Activated CD4-positive, alpha-beta T cell treated with anti-CD3 and anti-CD28 coated beads, Interleukin-2, amount 10 ng/mL, durations not matched to agents 7 days and 5 days (primary cell): ENCODE measurements around the gene CORO2B. TPM values are rescaled to one million over a fixed set of nuclear protein-coding genes. Genes with fewer than 3 reads are reported as not detected.
A peak's percentile ranks its signal among the peaks of the same experiment; 100 is the strongest.

Experiments
- CTCF ChIA-PET: fragments of 350-600 bp; sonication (Branson Sonifier 250); formaldehyde crosslinking; loops from one replicate; lab custom pipeline; 2021; ENCODE audit warnings: antibody characterized with exemption; lab: Charles Lee
- POLR2A ChIA-PET: fragments of 350-600 bp; sonication (Branson Sonifier 250); formaldehyde crosslinking; loops from one replicate; lab custom pipeline; 2021; ENCODE audit warnings: antibody characterized with exemption; lab: Charles Lee
- DNase-seq: peaks from one replicate; pipeline ENCODE4 v3.0.0-alpha.2; 2020
- H3K27ac Mint-ChIP-seq: one replicate; pipeline ENCODE4 v1.8.0; 2021; ENCODE audit warnings: mild to moderate bottlenecking, moderate library complexity, mixed read lengths
- H3K27me3 Mint-ChIP-seq: one replicate; pipeline ENCODE4 v1.8.0; 2021; ENCODE audit warnings: mixed read lengths
- H3K36me3 Mint-ChIP-seq: one replicate; pipeline ENCODE4 v1.8.0; 2021; ENCODE audit warnings: low read depth, mixed read lengths
- H3K4me1 Mint-ChIP-seq: one replicate; pipeline ENCODE4 v1.8.0; 2021; ENCODE audit warnings: mixed read lengths
- H3K4me3 Mint-ChIP-seq: one replicate; pipeline ENCODE4 v1.8.0; 2021; ENCODE audit warnings: mild to moderate bottlenecking, moderate library complexity, mixed read lengths
- H3K9me3 Mint-ChIP-seq: one replicate; pipeline ENCODE4 v1.8.0; 2021; ENCODE audit warnings: mixed read lengths
- total RNA-seq, 2 experiments: library from RNA; stranded (reverse); gene quantifications; one replicate each; pipeline ENCODE4 v1.2.3, GENCODE V29; 2021

Gene CORO2B
- total RNA-seq, 2 experiments from 2014 or later, result not detected

- no peaks in the 10 kb centered on the region for H3K36me3 Mint-ChIP-seq
- peaks cover 3% of the 10 kb centered on the region for H3K4me1 Mint-ChIP-seq
- H3K27me3 Mint-ChIP-seq, result peaks cover 40% of the 10 kb centered on the region
- no peak overlapping the region for H3K4me3 Mint-ChIP-seq
- CTCF ChIA-PET, result interaction anchor here (0.6 kb wide), 2 partner anchors 14 to 265 kb away, joined by 3 to 6 read pairs; no protein-coding TSS in a partner anchor
- no peaks in the 10 kb centered on the region for H3K9me3 Mint-ChIP-seq
- POLR2A ChIA-PET, result no interaction called here
- DNase-seq, result no peak
- no peak overlapping the region for H3K27ac Mint-ChIP-seq
Observed at GRCh38 chr15:68548364-68548763, 30.4 kb upstream of the CORO2B start.

DNA sequence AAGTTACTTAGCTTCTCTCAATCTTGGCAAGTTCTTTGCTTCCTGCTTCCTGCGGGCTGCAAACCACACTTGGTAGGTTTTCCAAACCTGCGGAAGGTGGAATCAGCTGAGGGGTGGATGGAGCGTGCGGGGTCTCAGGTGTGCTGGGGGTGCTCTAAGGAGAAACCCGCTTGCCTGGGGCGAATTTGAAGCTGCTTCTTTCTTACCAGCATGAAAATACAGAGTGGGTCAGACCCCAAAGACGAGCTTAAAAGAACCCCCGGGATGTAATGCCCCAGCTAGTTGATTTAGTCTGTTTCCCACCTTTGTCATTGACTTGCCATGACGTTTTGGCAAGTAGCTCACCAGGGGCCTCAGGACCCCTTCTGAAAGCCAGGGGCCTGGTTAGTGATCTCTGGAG is 28.8 kb upstream of the CORO2B start:
- ChIA-PET POLR2A (no interaction called here), CTCF (interaction anchor here (0.5 to 1.7 kb wide), 11 partner anchors 9 to 783 kb away, joined by 3 to 9 read pairs (median 4); no protein-coding TSS in a partner anchor)
- Mint-ChIP-seq H3K9me3 (no peaks in the 10 kb centered on the region), H3K27me3 (peaks cover 35% of the 10 kb centered on the region), H3K36me3 (no peaks in the 10 kb centered on the region), H3K27ac (no peak overlapping the region), H3K4me1 (peaks cover 3% of the 10 kb centered on the region), H3K4me3 (no peak overlapping the region)
- no peak for DNase-seq

GRCh38 chr15:68550498-68551295 is 28.1 kb upstream of the CORO2B start:
- H3K36me3 Mint-ChIP-seq, result no peaks in the 10 kb centered on the region
- peaks cover 35% of the 10 kb centered on the region for H3K27me3 Mint-ChIP-seq
- POLR2A ChIA-PET, result no interaction called here
- peaks cover 3% of the 10 kb centered on the region for H3K4me1 Mint-ChIP-seq
- CTCF ChIA-PET, result interaction anchor here (1.0 to 1.7 kb wide), 10 partner anchors 9 to 374 kb away, joined by 3 to 9 read pairs (median 4); no protein-coding TSS in a partner anchor
- H3K9me3 Mint-ChIP-seq, result no peaks in the 10 kb centered on the region
- H3K4me3 Mint-ChIP-seq, result no peak overlapping the region
- H3K27ac Mint-ChIP-seq, result no peak overlapping the region
- DNase-seq, result peak; percentile 80

DNA sequence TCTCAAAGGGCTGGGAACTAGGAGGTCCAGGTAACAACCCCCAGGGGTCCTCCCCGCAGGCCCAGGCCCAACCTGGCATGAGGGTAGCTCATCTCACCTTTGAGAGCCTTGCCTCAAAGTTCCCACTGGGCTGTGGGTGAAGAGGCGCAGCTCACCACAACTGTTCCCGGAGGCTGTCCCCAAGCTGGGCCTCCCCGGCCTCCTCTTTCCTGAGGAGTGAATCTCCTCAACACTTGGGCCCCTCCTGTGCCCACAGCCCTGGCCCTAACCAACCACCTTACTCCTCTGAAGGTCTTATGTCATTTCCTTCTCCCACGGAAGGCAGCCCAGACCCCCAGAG is 27.5 kb upstream of the CORO2B start:
- H3K27me3 Mint-ChIP-seq, result peaks cover 35% of the 10 kb centered on the region
- POLR2A ChIA-PET, result no interaction called here
- no peak for DNase-seq
- peaks cover 3% of the 10 kb centered on the region for H3K4me1 Mint-ChIP-seq
- no peaks in the 10 kb centered on the region for H3K9me3 Mint-ChIP-seq
- CTCF ChIA-PET, result interaction anchor here (1.0 to 1.7 kb wide), 3 partner anchors 9 to 374 kb away, joined by 4 to 5 read pairs (median 4); no protein-coding TSS in a partner anchor
- H3K4me3 Mint-ChIP-seq, result no peak overlapping the region
- no peak overlapping the region for H3K27ac Mint-ChIP-seq
- no peaks in the 10 kb centered on the region for H3K36me3 Mint-ChIP-seq

- no peak for DNase-seq
- H3K9me3 Mint-ChIP-seq, result no peaks in the 10 kb centered on the region
- peaks cover 3% of the 10 kb centered on the region for H3K4me1 Mint-ChIP-seq
- no peak overlapping the region for H3K27ac Mint-ChIP-seq
- CTCF ChIA-PET, result no interaction called here
- POLR2A ChIA-PET, result no interaction called here
- H3K27me3 Mint-ChIP-seq, result peaks cover 36% of the 10 kb centered on the region
- H3K4me3 Mint-ChIP-seq, result no peak overlapping the region
- no peaks in the 10 kb centered on the region for H3K36me3 Mint-ChIP-seq
Observed at GRCh38 chr15:68552344-68552743, 26.4 kb upstream of the CORO2B start.

DNA sequence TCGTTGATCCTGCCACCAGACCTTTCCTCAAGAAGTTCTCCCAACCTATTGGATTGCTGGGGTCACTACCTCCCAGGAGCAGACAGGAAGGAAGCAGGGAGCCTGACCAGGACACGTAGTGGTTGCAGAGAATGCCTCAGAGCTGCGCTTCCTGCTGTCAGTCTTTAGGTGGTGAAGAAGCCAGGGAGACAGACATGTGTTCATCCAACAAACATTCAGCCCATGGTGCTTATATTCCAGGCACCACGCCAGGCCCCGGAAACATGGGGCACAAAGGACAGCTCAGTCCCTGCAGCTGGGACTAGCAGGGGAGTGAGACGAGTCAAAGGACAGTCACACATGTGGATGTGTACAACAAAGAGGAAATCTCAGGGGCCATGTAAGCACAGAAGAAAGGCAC is 26.0 kb upstream of the CORO2B start:
- CTCF ChIA-PET, result no interaction called here
- no peaks in the 10 kb centered on the region for H3K9me3 Mint-ChIP-seq
- H3K27me3 Mint-ChIP-seq, result peaks cover 36% of the 10 kb centered on the region
- no peaks in the 10 kb centered on the region for H3K36me3 Mint-ChIP-seq
- no peak for DNase-seq
- no peak overlapping the region for H3K4me3 Mint-ChIP-seq
- H3K4me1 Mint-ChIP-seq, result peaks cover 3% of the 10 kb centered on the region
- no peak overlapping the region for H3K27ac Mint-ChIP-seq
- POLR2A ChIA-PET, result no interaction called here

- CTCF ChIA-PET, result interaction anchor here (0.6 to 1.7 kb wide), 2 partner anchors 57 to 121 kb away, joined by 3 to 6 read pairs; no protein-coding TSS in a partner anchor
- Mint-ChIP-seq H3K27ac (no peak overlapping the region), H3K4me1 (peaks cover 4% of the 10 kb centered on the region), H3K9me3 (no peaks in the 10 kb centered on the region), H3K4me3 (no peak overlapping the region), H3K36me3 (no peaks in the 10 kb centered on the region), H3K27me3 (peaks cover 36% of the 10 kb centered on the region)
- POLR2A ChIA-PET, result no interaction called here
- DNase-seq, result no peak
Observed at GRCh38 chr15:68553314-68553993, 25.3 kb upstream of the CORO2B start.

- peaks cover 9% of the 10 kb centered on the region for H3K4me1 Mint-ChIP-seq
- peaks cover 37% of the 10 kb centered on the region for H3K27me3 Mint-ChIP-seq
- ChIA-PET CTCF (interaction anchor here (0.7 to 1.7 kb wide), 4 partner anchors 56 to 321 kb away, joined by 3 to 6 read pairs (median 3); no protein-coding TSS in a partner anchor), POLR2A (no interaction called here)
- peak; percentile 80 for DNase-seq
- no peak overlapping the region for H3K4me3 Mint-ChIP-seq
- no peak overlapping the region for H3K27ac Mint-ChIP-seq
- H3K36me3 Mint-ChIP-seq, result no peaks in the 10 kb centered on the region
- H3K9me3 Mint-ChIP-seq, result no peaks in the 10 kb centered on the region
Observed at GRCh38 chr15:68553994-68554720, 24.6 kb upstream of the CORO2B start.

DNA sequence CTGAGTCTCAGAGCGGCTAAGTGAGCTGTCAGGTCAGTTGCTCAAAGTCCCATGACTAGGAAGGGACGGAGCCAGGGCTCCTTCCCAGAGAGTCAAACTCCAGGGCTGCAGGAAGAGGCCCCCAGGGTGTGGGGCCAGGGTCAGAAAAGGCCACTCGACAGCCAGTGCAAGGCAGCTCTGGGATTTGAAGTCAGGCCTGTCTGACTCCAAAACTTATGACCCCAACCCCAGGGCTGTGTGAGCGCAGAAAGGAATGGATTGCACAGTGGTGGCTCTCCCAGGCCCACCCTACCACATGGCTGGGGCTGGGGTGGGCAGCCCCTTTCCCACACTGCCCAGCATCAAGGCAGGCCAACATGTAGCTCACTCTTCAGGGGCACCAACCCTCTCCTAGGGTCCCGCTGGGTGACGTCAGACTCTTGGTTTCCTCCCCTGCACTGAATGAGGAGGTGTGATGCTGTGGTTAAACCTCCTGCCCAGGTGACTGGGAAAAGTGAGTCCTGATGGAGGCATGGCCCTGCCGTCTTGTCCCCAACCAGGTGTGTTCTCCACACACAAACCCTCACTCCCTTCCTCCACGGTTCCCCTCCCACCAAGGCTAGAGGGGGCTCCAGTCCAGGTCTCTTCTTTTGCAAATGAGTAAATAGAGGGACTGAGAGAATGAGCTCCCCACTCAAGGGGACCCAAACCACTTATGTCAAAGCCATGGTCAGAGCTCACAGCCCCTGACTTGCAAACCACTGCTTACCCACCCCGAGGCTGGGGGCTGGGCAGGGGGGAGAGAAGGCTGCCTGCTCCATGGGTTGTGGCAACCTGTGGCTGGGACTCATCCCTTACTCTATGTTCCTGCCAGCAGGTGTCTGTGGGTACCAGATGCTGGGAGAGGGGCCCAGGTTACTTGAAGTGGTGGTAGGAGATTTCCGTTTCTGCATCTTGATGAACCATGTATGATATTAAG is 23.8 kb upstream of the CORO2B start:
- H3K27me3 Mint-ChIP-seq, result peaks cover 41% of the 10 kb centered on the region
- H3K4me1 Mint-ChIP-seq, result peaks cover 17% of the 10 kb centered on the region
- no peak for DNase-seq
- H3K36me3 Mint-ChIP-seq, result no peaks in the 10 kb centered on the region
- POLR2A ChIA-PET, result no interaction called here
- H3K9me3 Mint-ChIP-seq, result no peaks in the 10 kb centered on the region
- CTCF ChIA-PET, result interaction anchor here (0.7 to 1.7 kb wide), 4 partner anchors 57 to 320 kb away, joined by 3 to 6 read pairs (median 3); no protein-coding TSS in a partner anchor
- H3K27ac Mint-ChIP-seq, result no peak overlapping the region
- no peak overlapping the region for H3K4me3 Mint-ChIP-seq

DNA sequence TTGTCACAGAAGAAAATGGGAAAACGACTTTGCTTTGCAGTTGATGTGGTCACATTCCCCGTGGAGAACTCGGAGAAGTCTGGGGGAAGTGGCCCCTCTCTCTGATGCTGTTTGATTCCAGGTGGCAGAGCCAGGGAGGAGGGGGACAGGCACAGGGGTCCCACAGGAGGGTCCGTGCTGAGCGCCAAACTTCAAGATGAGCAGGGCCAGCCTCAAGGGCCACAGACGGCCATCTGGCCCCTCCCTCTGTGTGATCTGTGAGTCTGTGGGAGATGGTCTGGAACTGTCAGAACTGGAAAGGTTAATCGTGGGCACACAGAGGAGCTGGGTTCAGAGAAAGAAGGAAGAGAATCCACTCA is 23.1 kb upstream of the CORO2B start:
- ChIA-PET CTCF (no interaction called here), POLR2A (no interaction called here)
- no peak for DNase-seq
- Mint-ChIP-seq H3K4me3 (no peak overlapping the region), H3K27me3 (peaks cover 41% of the 10 kb centered on the region), H3K27ac (no peak overlapping the region), H3K9me3 (no peaks in the 10 kb centered on the region), H3K4me1 (peaks cover 19% of the 10 kb centered on the region), H3K36me3 (no peaks in the 10 kb centered on the region)

DNA sequence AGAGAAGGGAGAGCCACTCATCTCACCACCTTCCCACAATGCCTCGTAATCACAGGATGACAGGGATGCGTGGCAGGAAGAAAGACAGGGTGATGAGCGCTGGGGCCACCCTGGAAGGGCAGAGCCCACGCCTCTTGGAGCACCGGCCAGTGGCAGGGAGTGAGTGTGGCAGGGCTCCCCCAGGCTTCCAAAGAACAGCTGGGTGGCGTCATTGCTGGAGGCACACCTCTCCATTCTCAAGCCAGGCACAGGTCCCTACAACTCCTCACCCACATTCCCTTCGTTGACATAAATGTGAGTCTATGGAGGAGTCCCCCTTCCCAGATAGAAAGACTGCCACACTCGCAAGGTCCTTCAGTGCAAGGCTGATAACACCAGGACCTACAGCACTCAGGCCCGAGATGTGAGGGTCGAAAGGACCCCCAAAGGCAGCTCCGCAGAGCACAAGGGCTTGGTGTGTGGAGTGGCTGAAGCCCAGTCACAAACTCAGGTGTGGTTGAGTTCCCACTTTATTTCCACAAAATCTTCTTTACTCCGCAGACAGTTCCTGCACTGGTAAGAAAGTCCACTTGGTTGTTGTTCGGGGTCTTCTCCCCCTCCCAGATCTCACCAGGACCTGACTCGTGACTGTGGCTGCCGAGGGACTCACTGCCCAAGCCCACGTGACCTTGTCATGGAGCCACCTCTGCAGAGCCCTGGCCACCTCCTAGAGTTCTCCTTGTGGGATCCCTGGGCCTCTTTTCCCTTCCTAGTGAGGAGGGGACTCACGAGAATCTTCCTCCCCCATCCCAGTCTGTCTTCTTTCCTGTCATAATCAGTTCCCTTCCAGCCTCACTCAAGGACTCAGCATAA is 22.4 kb upstream of the CORO2B start:
- H3K4me3 Mint-ChIP-seq, result no peak overlapping the region
- peaks cover 43% of the 10 kb centered on the region for H3K27me3 Mint-ChIP-seq
- no peaks in the 10 kb centered on the region for H3K36me3 Mint-ChIP-seq
- H3K4me1 Mint-ChIP-seq, result peaks cover 20% of the 10 kb centered on the region
- ChIA-PET CTCF (interaction anchor here (1.5 kb wide), 1 partner anchor 12 kb away, joined by 3 read pairs; no protein-coding TSS in a partner anchor), POLR2A (no interaction called here)
- no peak overlapping the region for H3K27ac Mint-ChIP-seq
- H3K9me3 Mint-ChIP-seq, result no peaks in the 10 kb centered on the region
- no peak for DNase-seq
